ENCODE results near the gene IFT122.

Gene IFT122

GRCh38 chr3:129517516-129517915 lies 77.5 kb downstream of the IFT122 start:
- H3K9ac ChIP-seq, result no peak overlapping the region
- H3K4me1 ChIP-seq, result peaks cover 0 to 38% (median 15%) of the 10 kb centered on the region in 10 experiments; a peak in 16 of 20 replicates
- H4K20me1 ChIP-seq, result no peaks in the 10 kb centered on the region; a peak in 1 of 22 replicates
- peaks cover 1 to 28% (median 10%) of the 10 kb centered on the region in 11 experiments; a peak in 13 of 22 replicates for H3K36me3 ChIP-seq
- no peak overlapping the region for H3K4me2 ChIP-seq
- no peak overlapping the region for H3K4me3 ChIP-seq
- H3K27me3 ChIP-seq, result no peaks in the 10 kb centered on the region
- no peaks in the 10 kb centered on the region for H3K9me3 ChIP-seq (replicated peaks in 1 of 11)
- no peak overlapping the region for H3K27ac ChIP-seq
- no peak for TF ChIP-seq Cebpa-rat (IDR thresholded peaks at IDR 0.05)

- Histone ChIP-seq H3K9me3 (replicated peaks in 1 of 11) (no peaks in the 10 kb centered on the region), H4K20me1 (no peaks in the 10 kb centered on the region; a peak in 1 of 22 replicates), H3K27ac (no peak overlapping the region), H3K4me1 (peaks cover 3 to 41% (median 18%) of the 10 kb centered on the region in 10 experiments), H3K9ac (no peak overlapping the region), H3K4me2 (no peak overlapping the region), H3K27me3 (no peaks in the 10 kb centered on the region), H3K36me3 (peaks cover 0 to 25% (median 5%) of the 10 kb centered on the region in 11 experiments; a peak in 6 of 22 replicates), H3K4me3 (no peak overlapping the region)
- no peak for TF ChIP-seq Cebpa-rat (IDR thresholded peaks at IDR 0.05)
Observed at GRCh38 chr3:129518038-129518561, 78.1 kb downstream of the IFT122 start.

GRCh38 chr3:129518581-129518980 lies 78.6 kb downstream of the IFT122 start:
- no peak overlapping the region for H3K9ac ChIP-seq

GRCh38 chr3:129519449-129519848 lies 79.4 kb downstream of the IFT122 start:
- Histone ChIP-seq H3K27ac (no peak overlapping the region), H3K4me1 (peaks cover 17 to 37% (median 24%) of the 10 kb centered on the region in 10 experiments), H3K27me3 (no peaks in the 10 kb centered on the region), H4K20me1 (no peaks in the 10 kb centered on the region; a peak in 1 of 22 replicates), H3K4me3 (no peak overlapping the region), H3K9ac (no peak overlapping the region), H3K36me3 (peaks cover 0 to 18% (median 0%) of the 10 kb centered on the region in 11 experiments; a peak in 5 of 22 replicates), H3K4me2 (no peak overlapping the region), H3K9me3 (replicated peaks in 1 of 11) (no peaks in the 10 kb centered on the region)
- no peak for TF ChIP-seq Cebpa-rat (IDR thresholded peaks at IDR 0.05)

More at GRCh38 chr3:129518581-129518980, 78.6 kb downstream of the IFT122 start:
- Histone ChIP-seq H3K9me3 (replicated peaks in 1 of 11) (no peaks in the 10 kb centered on the region), H3K27me3 (no peaks in the 10 kb centered on the region), H3K27ac (no peak overlapping the region), H3K4me2 (no peak overlapping the region), H3K4me3 (no peak overlapping the region), H3K36me3 (peaks cover 0 to 21% (median 4%) of the 10 kb centered on the region in 11 experiments; a peak in 6 of 22 replicates), H4K20me1 (no peaks in the 10 kb centered on the region; a peak in 1 of 22 replicates), H3K4me1 (peaks cover 8 to 43% (median 23%) of the 10 kb centered on the region in 10 experiments)
- no peak for TF ChIP-seq Cebpa-rat (IDR thresholded peaks at IDR 0.05)

GRCh38 chr3:129519896-129520715 lies 80.1 kb downstream of the IFT122 start:
- Histone ChIP-seq H3K27ac (no peak overlapping the region), H3K27me3 (no peaks in the 10 kb centered on the region), H3K9ac (no peak overlapping the region), H4K20me1 (no peaks in the 10 kb centered on the region), H3K36me3 (peaks cover 0 to 15% (median 0%) of the 10 kb centered on the region in 11 experiments; a peak in 5 of 22 replicates), H3K4me1 (peaks cover 15 to 35% (median 24%) of the 10 kb centered on the region in 10 experiments; a peak in 19 of 20 replicates), H3K4me3 (no peak overlapping the region), H3K9me3 (replicated peaks in 1 of 11) (no peaks in the 10 kb centered on the region), H3K4me2 (no peak overlapping the region)
- no peak for TF ChIP-seq Cebpa-rat (IDR thresholded peaks at IDR 0.05)

GRCh38 chr3:129520960-129521359 lies 80.9 kb downstream of the IFT122 start:
- Histone ChIP-seq H3K9ac (no peak overlapping the region), H3K36me3 (peaks cover 0 to 15% (median 0%) of the 10 kb centered on the region in 11 experiments; a peak in 5 of 22 replicates), H3K9me3 (replicated peaks in 1 of 11) (no peaks in the 10 kb centered on the region), H3K4me3 (no peak overlapping the region), H3K4me1 (peaks cover 14 to 43% (median 30%) of the 10 kb centered on the region in 10 experiments; a peak in 19 of 20 replicates), H3K27ac (no peak overlapping the region), H4K20me1 (no peaks in the 10 kb centered on the region), H3K4me2 (no peak overlapping the region), H3K27me3 (no peaks in the 10 kb centered on the region)
- TF ChIP-seq Cebpa-rat (IDR thresholded peaks at IDR 0.05), result no peak

GRCh38 chr3:129521611-129522010 lies 81.6 kb downstream of the IFT122 start:
- Histone ChIP-seq H3K9ac (no peak overlapping the region), H3K4me2 (no peak overlapping the region)

GRCh38 chr3:129522953-129523352 lies 82.9 kb downstream of the IFT122 start:
- H3K27me3 ChIP-seq, result no peaks in the 10 kb centered on the region
- no peak overlapping the region for H3K4me3 ChIP-seq
- no peaks in the 10 kb centered on the region for H4K20me1 ChIP-seq
- peak overlapping the region; percentile 8 to 84 (median 34); a peak in 15 of 22 replicates for H3K4me2 ChIP-seq
- H3K9me3 ChIP-seq (replicated peaks in 1 of 11), result no peaks in the 10 kb centered on the region
- H3K36me3 ChIP-seq, result peaks cover 0 to 15% (median 0%) of the 10 kb centered on the region in 11 experiments; a peak in 4 of 22 replicates
- no peak for TF ChIP-seq Cebpa-rat (IDR thresholded peaks at IDR 0.05)
- peak overlapping the region in 4 of 11 experiments; percentile 15 to 32 (median 18); a peak in 4 of 22 replicates for H3K27ac ChIP-seq
- H3K4me1 ChIP-seq, result peaks cover 19 to 59% (median 40%) of the 10 kb centered on the region in 10 experiments; a peak in 19 of 20 replicates
- H3K9ac ChIP-seq, result no peak overlapping the region

More at GRCh38 chr3:129521611-129522010, 81.6 kb downstream of the IFT122 start:
- H3K4me3 ChIP-seq, result no peak overlapping the region
- no peaks in the 10 kb centered on the region for H3K27me3 ChIP-seq
- no peaks in the 10 kb centered on the region for H4K20me1 ChIP-seq
- peaks cover 19 to 49% (median 36%) of the 10 kb centered on the region in 10 experiments; a peak in 19 of 20 replicates for H3K4me1 ChIP-seq
- H3K27ac ChIP-seq, result no peak overlapping the region
- H3K36me3 ChIP-seq, result peaks cover 0 to 15% (median 0%) of the 10 kb centered on the region in 11 experiments; a peak in 5 of 22 replicates
- H3K9me3 ChIP-seq (replicated peaks in 1 of 11), result no peaks in the 10 kb centered on the region
- no peak for TF ChIP-seq Cebpa-rat (IDR thresholded peaks at IDR 0.05)

- Histone ChIP-seq H3K4me3 (no peak overlapping the region), H3K9ac (no peak overlapping the region), H3K27ac (peak overlapping the region in 1 of 11 experiments; percentile 81; a peak in 2 of 22 replicates), H3K9me3 (replicated peaks in 1 of 11) (no peaks in the 10 kb centered on the region), H3K4me2 (peak overlapping the region in 6 of 11 experiments; percentile 10 to 84 (median 76); a peak in 8 of 22 replicates), H3K27me3 (no peaks in the 10 kb centered on the region), H4K20me1 (no peaks in the 10 kb centered on the region), H3K4me1 (peaks cover 16 to 59% (median 40%) of the 10 kb centered on the region in 10 experiments; a peak in 19 of 20 replicates), H3K36me3 (peaks cover 0 to 6% (median 0%) of the 10 kb centered on the region in 11 experiments; a peak in 2 of 22 replicates)
- TF ChIP-seq Cebpa-rat (IDR thresholded peaks at IDR 0.05), result no peak
Observed at GRCh38 chr3:129524081-129524480, 84.1 kb downstream of the IFT122 start.
